Tibial nerve (tissue), 4 donors: ENCODE results near the gene LDB1.

ENCODE experiments used
- EP300 ChIP-seq, 2 donors: sonication (generic); formaldehyde crosslinking; IDR thresholded peaks; one replicate each; pipeline ENCODE4 v1.6.1; 2017; ENCODE audit warnings: antibody characterized with exemption in 2 of 2, mild to moderate bottlenecking in 1 of 2
- POLR2A ChIP-seq, 2 donors: fragments of 450-650 bp; IDR thresholded peaks; one replicate each; pipeline ENCODE4 v1.6.1; 2017; ENCODE audit warnings: antibody characterized with exemption in 2 of 2, mild to moderate bottlenecking in 2 of 2, moderate library complexity in 2 of 2
- TF ChIP-seq, protein P1 (sequence below), 5 experiments: fragments of 200-600 bp in 3 of 5; fragments of 450-650 bp in 2 of 5; sonication (generic) in 3 of 5; IDR thresholded peaks; one replicate each; pipeline ENCODE4 v1.5.1; 2016 to 2019; ENCODE audit warnings: antibody characterized with exemption in 5 of 5, mild to moderate bottlenecking in 3 of 5, moderate library complexity in 2 of 5

DNA sequence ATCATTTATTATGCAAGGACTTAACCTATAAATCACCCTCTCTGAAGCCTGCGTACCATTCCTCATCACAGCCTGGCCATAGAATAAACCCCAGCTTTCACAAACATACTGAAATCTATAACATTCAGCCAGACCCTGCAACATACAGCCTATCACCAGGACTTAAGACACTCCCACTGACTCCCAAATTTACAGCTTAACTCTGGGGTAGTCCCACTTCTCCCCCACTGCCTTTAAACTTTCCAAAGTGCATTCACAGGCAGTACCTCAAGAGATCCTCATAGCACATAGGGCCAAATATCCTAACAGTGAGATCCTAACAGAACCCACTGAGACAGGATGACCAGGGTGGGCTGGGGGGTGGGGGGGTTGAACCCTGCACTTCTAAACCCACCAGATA lies 3.5 kb downstream of the LDB1 start:
- no peak for TF ChIP-seq POLR2A (IDR thresholded peaks at IDR 0.05)
- TF ChIP-seq, protein P1, sequence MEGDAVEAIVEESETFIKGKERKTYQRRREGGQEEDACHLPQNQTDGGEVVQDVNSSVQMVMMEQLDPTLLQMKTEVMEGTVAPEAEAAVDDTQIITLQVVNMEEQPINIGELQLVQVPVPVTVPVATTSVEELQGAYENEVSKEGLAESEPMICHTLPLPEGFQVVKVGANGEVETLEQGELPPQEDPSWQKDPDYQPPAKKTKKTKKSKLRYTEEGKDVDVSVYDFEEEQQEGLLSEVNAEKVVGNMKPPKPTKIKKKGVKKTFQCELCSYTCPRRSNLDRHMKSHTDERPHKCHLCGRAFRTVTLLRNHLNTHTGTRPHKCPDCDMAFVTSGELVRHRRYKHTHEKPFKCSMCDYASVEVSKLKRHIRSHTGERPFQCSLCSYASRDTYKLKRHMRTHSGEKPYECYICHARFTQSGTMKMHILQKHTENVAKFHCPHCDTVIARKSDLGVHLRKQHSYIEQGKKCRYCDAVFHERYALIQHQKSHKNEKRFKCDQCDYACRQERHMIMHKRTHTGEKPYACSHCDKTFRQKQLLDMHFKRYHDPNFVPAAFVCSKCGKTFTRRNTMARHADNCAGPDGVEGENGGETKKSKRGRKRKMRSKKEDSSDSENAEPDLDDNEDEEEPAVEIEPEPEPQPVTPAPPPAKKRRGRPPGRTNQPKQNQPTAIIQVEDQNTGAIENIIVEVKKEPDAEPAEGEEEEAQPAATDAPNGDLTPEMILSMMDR (IDR thresholded peaks at IDR 0.05), result no peak
- TF ChIP-seq EP300 (IDR thresholded peaks at IDR 0.05), result no peak
